ENCODE results near the gene MAN1C1. TPM values are rescaled to one million over a fixed set of nuclear protein-coding genes. Genes with fewer than 3 reads are reported as not detected.
"Not testable (repeated sequence)": the region's sequence is repeated elsewhere in the genome, so short reads cannot be mapped to it uniquely, and the experiment has no call there.

Gene MAN1C1
- total RNA-seq, 1 donor from 2014 or later: 16.7 TPM

DNA sequence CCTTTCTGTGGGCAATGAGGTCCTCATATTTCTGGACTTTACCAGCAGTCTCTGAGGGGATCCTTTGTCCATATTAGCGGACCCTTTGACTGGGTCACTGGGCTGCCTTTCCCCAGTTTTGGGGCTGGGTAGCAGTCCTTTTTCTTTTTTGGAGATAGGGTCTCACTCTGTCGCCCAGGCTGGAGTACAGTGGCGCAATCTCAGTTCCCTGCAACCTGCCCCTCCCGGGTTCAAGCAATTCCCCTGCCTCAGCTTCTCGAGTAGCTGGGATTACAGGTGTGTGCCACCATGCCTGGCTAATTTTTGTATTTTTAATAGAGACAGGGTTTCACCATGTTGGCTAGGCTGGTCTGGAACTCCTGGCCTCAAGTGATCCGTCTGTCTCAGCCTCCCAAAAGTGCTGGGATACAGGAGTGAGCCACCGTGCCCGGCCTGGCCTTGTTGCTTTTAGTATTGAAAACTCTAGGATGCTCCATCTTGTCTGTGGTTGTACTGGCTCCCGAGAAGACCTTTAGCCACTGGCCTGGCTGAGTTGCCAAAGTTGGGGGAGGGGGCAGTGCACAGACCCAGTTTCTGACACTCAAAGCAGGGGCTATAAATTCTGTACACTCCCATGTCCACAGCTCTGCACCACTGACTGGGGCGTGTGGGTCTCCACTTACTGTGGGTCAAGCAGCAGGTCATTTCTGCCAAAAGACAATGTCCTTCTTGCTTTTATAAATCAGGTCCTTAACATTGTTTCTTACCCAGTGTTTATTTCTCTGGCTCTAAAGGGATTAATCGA lies 33.1 kb downstream of the MAN1C1 start:
- no peak for DNase-seq (ENCODE audit: low spot score)
- intact Hi-C loops (cut with DNase I): no loop called here

DNA sequence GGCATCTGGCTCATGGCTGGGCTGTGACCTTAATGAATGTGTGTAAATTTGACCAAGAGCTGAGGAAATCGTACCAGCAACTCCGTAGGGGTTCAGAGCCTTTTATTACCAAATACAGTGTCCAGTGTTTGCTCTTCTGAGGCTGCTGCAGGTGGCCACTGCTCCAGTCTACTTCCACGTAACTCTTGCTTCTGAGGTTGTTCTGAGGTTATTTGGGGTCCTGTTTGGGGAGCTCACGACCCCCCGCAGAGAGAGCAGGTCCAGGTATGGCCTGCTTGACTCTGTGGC lies 33.6 kb downstream of the MAN1C1 start:
- DNase-seq (ENCODE audit: low spot score): no peak
- intact Hi-C loops (cut with DNase I): no loop called here

DNA sequence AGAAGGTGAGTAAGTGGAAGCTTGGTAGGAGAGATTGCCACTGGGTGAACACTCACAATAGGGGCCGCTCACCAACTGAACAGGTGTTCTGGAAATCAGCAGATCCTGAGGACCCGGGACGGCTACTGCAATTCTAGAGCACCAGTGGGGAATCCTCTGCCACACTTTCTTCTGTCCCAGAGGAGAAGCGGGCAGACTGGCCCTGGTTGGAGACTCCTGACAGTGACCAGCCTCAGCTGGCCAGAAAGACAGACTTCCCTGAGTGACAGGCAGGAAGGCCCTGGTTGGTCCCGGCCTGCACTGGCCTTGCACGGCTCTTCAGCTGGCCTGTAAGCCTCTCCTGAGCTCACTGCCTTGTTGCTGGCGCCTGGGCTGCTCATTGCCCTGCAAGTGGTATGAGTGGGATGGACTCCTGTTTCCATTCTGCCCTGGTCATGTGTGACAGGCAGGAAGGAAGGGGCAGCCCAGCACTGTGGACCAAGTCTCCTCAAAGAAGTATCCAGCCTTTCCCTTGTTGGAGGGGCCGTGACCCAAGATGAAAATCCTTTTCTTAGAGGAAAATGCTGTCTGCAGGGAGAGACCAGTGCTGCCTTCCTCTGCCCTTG lies 34.5 kb downstream of the MAN1C1 start:
- DNase-seq (ENCODE audit: low spot score): no peak
- intact Hi-C loops (cut with DNase I): no loop called here

DNA sequence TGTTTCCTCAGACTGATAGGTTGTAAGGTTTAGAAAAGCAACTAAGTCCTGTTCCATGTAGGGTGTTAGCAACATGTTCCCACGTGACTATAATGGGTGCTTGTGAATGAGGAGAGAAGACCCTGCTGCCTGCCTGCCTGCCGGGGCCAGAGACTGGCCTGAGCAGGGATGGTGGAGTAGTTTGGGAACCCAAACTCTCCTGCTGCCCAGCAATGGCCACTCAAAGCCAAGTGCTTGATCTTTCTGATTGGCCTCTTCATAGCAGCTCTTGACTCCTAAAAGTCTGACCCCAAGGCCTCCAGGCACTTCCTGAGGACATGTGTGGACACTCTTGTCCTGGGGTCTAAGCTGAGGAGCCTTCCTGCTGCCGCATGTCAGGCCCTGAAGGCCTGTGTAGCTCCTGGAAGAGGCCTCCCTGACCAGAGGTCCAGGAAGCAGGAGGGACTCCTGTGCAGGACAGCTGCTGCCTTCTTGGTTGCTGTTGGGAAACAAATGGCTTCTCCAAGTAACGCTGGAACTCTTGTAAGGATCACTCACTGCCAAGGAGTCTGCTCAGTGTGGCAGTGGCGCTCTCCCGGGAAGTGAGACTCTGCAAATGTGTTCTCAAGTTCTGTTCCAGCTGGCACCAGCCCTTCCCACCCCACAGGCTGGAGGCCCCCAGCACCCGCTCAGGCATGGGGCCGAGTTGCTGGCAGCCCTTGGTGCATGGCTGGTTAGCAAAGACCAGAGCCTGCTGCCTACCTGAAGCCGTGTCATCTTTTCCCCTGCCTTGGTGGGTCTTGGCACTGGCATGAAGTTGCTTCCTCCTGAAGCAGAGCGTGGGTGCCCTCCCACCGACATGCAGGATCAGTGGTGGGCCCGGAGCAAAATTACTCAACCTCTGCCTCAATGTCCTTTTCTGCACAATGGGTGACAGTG lies 35.5 kb downstream of the MAN1C1 start:
- no peak for DNase-seq (ENCODE audit: low spot score)
- intact Hi-C loops (cut with DNase I): no loop called here

DNA sequence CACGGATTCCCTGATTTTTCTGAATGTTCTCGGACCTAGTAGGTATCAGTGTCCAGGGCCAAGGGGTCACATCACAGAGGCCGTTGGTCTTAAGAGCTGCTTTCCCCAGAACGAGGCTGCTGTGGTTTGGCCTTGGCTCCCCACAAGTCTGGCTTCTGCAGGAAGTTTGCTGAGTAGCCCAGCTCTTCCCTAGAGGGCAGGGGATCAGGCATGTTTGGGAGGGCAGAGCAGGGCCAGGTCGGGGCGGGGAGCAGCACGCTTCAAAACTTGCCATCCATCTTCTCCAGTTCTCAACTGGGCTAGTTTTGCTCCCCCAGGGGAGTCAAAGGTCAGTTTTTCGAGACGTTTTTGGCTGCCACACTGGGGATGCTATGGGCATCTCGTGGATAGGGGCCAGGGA lies 37.0 kb downstream of the MAN1C1 start:
- intact Hi-C loops (cut with DNase I): no loop called here
- no peak for DNase-seq (ENCODE audit: low spot score)

DNA sequence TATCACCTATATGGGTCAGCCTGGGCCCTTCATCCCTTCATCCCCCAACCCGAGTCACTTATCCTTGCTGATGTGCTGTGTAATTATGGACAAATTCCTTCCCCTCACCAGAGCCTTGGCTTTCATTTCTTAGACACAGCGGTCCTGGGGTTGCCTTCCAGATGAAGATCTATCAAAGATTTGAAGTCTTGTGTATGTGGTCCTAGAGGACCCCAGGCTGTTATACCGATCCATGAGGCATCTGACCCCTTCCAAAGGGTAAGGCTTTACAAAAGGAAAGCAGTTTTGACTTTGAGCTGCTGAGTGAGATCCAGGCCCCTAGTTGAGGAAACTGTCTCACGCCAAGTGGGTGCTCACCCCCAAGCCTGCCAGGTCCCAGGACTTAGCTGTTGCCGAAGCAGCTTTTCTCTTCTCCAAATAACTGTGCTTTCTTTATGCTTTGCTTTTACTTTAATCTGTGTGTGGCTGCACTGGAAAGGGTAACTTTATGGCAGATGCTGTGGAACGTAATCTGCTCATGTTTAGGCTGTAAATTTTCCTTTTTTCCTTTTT lies 37.6 kb downstream of the MAN1C1 start:
- DNase-seq (ENCODE audit: low spot score): no peak
- intact Hi-C loops (cut with DNase I): no loop called here

DNA sequence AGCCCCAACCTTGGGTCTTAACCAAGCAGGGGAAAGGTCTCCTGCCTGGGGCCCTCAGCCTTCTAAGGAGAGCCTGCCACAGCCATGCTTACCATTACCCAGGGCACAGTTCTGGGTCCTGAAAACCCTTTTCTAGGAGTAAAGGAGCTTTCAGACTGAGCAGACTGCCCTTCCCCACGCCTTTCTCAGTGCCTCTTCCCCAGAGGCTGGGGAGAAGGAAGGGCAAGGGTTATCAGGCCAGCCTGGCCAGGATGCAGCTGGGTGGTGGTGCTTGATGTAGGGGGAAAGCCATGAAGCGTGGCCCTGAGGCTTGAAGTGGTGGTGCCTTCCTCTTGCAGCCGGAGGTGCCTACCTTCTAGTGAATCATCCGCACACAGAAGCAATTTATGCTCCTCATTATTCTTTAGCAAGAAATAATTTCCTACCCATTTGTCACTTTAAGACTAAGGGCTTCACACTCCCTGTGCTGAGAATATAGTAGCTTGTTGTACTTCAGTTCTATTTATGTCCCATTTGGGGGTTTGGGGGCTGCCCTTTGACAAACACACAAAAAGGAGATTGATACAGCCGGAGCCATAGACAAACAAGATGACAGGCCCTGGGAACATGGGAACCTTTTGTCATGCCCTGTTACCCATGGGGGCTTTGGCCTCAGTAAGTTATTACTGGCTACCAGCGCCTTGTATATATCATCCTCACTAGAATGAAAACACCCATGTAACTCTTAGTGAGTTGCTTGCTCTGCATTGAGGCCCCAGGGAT lies 40.7 kb downstream of the MAN1C1 start:
- intact Hi-C loops (cut with DNase I): loop anchor here (5.0 kb wide), 1 partner anchor 40 kb away; the partner anchor contains the start of gene MAN1C1
- no peak for DNase-seq (ENCODE audit: low spot score)

DNA sequence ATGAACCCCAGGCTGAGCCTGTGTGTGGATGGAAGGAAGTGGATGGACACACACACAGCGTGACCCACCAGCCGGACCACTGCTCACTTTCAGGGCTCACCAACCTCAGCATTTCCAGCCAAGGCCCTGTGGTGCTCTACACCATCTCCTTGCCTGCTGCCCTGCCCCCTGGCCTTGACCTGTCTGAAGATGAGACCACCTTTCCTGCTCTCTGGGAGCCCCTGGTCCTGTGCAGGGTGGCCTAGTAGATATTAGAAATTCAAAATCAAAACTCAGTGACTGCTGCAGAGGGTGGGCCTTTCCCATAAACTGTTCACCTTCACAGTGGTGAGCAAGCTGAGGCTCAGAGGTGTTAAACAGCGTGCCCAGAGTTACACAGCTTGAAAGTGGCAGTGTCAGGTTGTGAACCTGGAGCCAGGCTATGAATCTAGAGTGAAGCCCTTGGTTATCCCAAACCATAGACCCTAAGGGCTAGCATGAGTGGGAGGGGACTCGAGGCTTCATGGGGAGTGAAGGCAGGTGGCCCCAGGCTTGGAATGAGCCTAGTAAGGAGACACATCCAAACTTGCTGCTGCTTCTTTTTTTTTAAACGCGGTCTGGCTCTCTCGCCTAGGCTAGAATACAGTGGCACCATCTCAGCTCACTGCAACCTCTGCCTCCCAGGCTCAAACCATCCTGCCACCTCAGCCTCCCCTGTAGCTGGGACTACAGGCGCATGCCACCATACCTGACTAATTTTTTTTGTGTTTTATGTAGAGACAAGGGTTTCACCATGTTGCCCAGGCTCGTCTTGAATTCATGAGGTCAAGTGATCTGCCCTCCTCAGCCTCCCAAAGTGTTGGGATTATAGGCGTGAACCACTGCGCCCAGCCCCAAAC lies 41.5 kb downstream of the MAN1C1 start:
- DNase-seq (ENCODE audit: low spot score): no peak
- intact Hi-C loops (cut with DNase I): loop anchor here (5.0 kb wide), 1 partner anchor 41 kb away; the partner anchor contains the start of gene MAN1C1

DNA sequence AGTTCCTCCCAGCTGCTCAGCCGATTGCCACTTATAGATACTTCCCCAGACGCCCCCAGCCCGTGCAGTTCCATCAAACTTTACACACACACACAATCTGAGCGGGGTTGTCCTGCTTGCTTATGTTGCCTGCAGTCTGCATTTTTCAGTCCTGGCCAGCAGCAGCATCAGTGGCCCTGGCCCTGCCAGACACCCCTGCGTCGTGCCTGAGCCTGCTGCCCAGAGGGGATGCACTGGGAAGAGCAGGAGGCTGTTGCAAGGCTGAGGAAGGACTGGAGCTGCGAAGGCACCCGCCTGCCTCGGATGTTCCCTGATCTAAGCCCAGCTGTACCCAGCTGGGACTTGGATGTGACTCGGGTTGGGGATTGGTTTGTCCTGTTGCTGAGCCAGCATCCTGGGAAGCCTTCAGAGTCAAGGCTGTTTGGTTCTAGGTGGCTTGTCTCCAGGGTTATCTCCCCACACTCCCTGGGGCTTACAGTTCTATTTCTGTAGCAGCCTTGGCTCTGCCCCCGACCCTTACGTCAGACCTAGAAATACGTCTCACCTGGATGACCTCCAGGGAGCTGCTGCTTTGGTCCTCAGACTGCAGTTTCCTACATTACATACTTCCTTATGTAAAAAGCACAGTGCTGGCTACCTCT lies 42.3 kb downstream of the MAN1C1 start:
- intact Hi-C loops (cut with DNase I): loop anchor here (5.0 kb wide), 1 partner anchor 42 kb away; the partner anchor contains the start of gene MAN1C1
- DNase-seq (ENCODE audit: low spot score): peak; percentile 81

DNA sequence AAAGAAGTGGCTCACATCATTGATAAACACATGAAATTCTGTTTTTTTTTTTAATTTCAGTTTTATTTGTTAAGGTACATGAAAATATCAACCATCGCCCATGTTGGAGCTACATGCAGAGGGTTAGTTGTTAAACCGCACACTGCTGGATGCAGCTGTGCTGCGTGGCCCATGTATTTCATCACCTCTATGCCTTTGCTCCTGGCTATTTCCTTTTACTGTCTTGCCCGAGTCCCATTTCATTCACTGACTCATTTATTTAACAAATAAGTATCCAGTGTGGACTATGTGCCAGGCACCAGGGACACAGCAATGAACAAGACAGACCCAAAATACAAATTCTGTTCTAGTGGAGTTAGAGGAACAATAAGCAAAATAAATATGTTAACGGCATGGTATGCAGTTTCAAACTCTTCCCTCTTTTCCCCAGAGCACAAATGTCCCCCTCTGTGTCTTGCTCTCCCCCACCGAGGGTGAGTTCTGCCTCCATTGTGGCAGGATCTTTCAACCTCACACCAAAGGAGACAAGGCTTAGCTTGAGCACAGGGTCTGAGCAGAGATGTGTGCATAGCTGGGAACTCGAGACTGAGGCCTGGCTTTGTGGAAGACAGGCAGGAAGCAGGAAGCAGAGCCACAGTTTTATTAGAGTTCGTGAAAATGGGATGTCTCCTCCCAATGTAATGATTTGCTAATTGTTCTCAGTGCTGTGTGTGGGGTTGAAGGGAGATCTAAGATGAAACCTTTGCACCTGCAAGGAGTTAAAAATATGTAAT lies 44.6 kb downstream of the MAN1C1 start:
- no peak for DNase-seq (ENCODE audit: low spot score)
- intact Hi-C loops (cut with DNase I): no loop called here

DNA sequence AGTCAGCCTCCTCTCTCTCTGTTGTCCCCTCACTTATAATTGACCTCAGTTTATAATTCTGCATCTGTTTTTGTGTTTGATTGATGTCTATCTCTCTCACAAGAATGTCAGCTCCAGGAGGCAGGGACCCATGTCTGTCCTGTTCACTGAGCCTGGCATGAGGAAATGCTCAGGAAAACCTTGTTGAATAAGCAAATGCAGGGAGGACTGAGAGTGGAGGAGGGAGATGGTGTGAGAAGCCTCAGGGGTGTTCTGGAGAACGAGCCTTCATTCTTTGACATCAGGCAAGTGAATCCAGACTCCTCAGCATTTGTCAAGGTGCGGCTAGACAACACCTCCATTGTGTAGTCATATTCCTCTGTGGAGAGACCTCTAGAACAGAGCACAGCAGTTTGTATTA lies 45.5 kb downstream of the MAN1C1 start:
- DNase-seq (ENCODE audit: low spot score): no peak
- intact Hi-C loops (cut with DNase I): no loop called here

DNA sequence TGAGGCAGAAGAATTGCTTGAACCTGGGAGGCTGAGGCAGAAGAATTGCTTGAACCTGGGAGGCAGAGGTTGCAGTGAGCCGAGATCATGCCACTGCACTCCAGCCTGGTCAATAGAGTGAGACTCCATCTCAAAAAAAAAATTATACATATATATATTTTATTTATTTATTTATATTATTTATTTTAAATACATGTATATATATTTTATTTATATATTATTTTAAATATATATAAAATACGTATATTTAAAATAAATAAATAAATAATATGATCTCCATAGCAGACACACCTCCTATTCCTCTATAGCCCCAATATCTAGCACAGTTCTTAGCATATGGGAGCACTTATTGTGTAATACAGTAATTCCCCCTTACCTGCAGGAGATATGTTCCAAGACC lies 46.4 kb downstream of the MAN1C1 start:
- intact Hi-C loops (cut with DNase I); DNase-seq (ENCODE audit: low spot score): not testable (repeated sequence)

DNA sequence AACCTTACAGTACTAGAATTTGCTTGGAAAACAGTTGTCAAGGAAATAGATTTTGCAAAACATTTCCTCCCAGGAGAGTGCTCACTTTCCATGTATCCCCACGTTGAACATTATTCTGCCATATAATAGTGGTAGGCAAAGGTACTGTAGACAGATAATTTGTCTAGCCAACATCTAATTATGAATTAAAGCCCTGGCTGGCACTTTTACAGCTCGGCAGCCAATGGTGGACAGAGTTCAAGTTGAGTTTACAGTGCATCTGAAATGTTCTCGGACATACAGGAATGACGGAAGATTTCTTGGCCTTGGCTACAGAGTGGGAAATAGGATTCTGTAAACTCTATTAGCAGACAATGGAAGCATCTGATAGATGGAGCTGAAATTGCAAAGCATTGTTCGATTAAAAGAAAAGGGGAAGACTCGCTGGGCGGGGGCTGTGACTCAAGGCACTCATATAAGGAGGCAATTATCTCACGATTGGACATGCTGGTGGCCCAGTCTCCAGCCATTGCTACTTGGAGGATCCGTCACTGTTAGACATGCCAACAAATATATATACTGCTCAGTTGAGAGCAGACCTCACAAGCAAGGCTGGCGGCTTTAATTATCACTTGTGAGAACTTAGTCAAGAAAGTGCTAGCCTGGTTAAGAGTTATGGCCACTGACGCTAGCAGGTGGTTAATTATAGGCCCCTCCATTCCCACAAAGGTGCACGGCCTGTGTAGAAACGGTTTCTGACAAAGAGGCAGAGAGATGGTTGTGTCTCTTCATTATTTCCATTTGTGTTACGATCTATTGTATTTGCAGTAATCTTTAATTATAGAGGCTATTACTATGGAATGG lies 48.0 kb downstream of the MAN1C1 start:
- intact Hi-C loops (cut with DNase I): no loop called here
- no peak for DNase-seq (ENCODE audit: low spot score)

DNA sequence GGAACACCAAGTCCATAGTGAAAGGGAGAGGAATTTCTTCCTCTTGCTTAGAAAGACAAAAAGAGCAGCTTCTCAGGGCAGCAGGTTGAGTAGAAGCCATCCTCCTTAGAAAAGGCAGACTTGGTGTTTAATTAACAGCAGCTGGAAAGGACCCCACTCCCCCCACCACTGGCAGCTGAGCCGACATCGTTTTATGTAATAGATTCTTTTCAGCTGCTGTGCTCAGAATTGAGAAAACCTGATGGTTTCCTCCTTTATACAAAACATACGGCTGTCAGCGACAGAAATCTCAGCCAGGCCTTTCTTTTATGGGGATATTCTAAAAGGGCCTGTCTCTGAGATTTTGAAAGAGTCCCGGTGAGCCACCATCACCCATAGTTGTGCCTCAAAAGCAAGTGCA lies 49.9 kb downstream of the MAN1C1 start:
- DNase-seq (ENCODE audit: low spot score): no peak
- intact Hi-C loops (cut with DNase I): no loop called here

DNA sequence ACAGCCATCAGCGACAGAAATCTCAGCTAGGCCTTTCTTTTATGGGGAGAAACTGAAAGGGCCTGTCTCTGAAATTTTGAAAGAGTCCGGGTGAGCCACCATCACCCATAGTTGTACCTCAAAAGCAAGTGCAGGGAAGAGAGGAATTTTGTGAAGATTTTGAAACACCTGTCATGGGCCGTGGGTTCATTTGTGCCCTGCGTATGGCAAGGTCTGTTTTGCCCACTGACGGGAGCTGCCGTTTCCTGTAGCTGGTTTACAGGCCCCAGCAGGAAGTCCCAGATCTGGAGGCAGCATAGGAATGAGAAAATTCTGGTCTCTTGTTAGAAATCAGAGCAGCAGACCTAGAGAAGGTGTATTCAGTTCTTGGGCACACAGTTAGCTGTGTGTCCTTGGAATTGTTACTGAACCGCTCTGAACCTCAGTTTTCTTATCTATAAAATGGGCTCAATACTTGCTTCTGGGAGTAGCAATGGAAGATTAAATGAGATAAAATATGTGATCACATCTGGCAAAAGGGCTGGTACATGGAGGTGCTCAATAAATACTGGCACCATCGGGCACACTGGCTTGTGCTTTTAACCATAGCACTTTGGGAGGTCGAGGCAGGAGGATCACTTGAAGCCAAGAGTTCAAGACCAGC lies 52.5 kb downstream of the MAN1C1 start:
- intact Hi-C loops (cut with DNase I): no loop called here
- DNase-seq (ENCODE audit: low spot score): no peak
